KBM-7 (cell line): ENCODE data around the gene APEH.
A peak's percentile ranks its signal among the peaks of the same experiment; 100 is the strongest.

Experiments used
- DNase-seq: peaks from one replicate; pipeline ENCODE4 v3.0.0-alpha.2; 2015
- in situ Hi-C: fragments of 300-500 bp; cut with MboI; formaldehyde crosslinking; loops from 2 replicates; pipeline ENCODE4 v1.14.3; 2020; ENCODE audit warnings: low sequenced_read_pairs, low pct_unique_long_range_greater_than_20kb, mixed read lengths

APEH gene

DNA sequence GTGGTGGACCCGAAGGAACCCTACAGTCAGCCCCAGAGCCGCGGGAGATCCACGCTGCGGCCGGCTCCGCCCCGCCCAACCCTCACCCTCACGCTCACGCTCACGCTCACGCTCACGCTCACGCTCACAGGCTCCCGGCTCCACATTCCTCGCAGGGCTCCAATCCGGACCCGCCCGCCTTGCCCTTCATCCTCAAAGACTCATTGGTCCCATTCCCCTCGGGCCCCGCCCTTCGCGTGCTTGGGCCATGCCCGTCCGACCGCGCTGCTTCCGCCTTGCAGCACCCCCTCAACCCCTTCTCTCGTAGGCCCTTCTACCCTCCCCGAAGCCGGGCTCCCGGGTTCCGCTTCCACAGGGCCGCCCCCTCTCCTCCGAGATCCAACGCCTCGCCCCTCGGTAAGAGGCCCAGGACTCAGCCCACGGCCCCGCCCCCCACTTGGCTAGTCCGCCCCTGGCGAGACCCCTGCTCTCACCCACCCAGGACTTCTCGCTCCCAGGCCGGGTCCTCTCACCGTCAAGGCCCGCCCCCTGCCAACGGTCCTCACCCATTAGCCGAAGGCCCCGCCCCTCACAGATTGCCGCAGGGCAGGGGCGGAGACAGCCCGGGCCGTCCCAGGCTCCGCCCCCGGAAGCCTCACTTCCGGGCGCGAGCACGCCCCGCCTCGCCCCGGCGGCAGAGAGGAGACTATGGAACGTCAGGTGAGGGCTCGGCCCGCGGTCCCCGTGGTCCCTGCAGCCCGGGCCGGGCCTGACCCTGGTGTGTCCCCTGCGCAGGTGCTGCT lies at the start of gene APEH:
APEH (plus strand) TSS at position 637 of the 782 bp plus-strand sequence; CDS start at position 688, 51 bp downstream.
- DNase-seq, result peak; percentile 99
- in situ Hi-C loops, result loop anchor here (10.0 kb wide), 1 partner anchor 129 kb away; no protein-coding TSS in a partner anchor

GRCh38 chr3:49625071-49625470 lies 49.1 kb upstream of the APEH start:
- no peak for DNase-seq
- in situ Hi-C loops, result no loop called here

GRCh38 chr3:49626101-49626581 lies 48.0 kb upstream of the APEH start:
- in situ Hi-C loops, result no loop called here

DNA sequence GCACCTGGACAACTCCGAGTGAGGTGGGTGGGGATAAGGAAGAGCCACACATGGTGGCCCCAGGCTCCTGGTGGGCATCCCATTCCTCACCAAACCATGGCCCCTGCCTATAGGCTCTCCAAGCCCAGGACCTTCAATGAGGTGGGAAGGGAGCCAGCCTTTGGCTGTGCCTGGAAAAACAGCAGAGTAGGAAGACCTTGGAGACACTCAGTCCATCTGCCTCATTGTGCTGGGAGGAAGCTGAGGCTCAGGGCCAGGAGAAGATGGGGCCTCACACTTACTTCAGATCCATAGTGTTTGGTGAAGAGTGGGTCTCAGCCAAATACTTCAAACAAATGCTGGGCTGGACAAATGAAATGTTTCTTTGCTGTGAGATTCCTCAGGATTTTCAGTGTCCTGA lies 47.4 kb upstream of the APEH start:
- in situ Hi-C loops, result no loop called here
- DNase-seq, result no peak

More at GRCh38 chr3:49626101-49626581, 48.0 kb upstream of the APEH start:
- no peak for DNase-seq

- no peak for DNase-seq
- in situ Hi-C loops, result no loop called here
Measured at GRCh38 chr3:49627634-49628033, 46.5 kb upstream of the APEH start.

- in situ Hi-C loops, result no loop called here
- no peak for DNase-seq
Measured at GRCh38 chr3:49628249-49628648, 45.9 kb upstream of the APEH start.

DNA sequence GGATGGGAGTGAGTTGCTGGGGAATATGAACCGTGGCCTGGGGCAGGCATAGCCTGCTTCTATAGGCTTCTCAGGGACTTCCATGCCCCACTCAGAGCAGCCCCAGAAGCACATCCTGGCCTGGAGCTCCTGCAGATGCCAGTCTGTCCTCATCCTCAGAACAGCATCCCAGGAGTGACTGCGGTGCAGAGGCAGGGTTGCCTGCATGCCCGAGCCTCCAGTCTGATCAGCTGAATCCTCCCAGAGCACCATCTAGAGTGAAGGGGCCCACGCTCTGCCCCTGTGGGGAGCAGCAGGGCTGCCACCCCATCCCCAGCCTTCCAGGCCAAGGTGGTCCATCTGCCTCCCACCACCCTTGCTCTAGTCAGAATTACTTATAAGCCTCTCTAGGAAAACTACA lies 44.7 kb upstream of the APEH start:
- in situ Hi-C loops, result no loop called here
- DNase-seq, result no peak

DNA sequence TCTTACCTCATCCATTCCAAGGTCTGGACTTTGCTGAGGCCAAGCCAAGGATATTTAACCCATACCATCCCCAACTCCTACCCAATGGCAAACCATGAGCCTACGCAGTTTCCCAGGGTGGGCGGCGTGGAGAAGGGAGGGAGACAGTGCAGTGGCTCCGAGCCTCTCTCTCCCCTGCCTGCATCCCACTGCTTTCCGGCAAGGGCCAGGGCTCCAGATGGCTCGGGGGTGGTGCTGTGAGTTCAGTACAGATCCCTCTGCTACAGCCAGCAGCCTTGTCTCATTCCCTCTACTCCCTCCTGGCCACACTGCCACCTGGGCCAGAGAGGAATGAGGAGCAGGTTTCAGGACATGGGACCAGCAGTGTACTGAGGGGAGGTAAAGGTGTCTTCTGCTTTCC lies 44.3 kb upstream of the APEH start:
- no peak for DNase-seq
- in situ Hi-C loops, result no loop called here

- in situ Hi-C loops, result no loop called here
- no peak for DNase-seq
Measured at GRCh38 chr3:49630784-49631183, 43.4 kb upstream of the APEH start.

DNA sequence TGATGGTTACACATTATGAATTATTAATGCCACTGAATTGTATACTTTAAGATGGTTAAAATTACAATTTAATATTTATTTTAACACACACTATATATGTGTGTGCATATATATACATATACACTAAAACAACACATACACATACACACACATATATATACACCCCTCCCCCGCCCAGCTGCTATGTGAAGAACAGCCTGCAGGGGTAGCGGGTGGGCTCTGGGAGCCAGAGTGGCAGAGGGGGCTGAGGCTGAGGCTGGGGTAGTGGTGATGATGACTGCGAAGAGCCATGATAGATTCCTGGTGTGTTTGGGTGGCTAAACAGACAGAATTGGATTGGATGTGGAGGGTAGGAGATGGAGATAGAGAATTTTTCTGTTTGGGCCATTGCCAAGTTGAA lies 39.4 kb upstream of the APEH start:
- in situ Hi-C loops, result no loop called here
- DNase-seq, result no peak

DNA sequence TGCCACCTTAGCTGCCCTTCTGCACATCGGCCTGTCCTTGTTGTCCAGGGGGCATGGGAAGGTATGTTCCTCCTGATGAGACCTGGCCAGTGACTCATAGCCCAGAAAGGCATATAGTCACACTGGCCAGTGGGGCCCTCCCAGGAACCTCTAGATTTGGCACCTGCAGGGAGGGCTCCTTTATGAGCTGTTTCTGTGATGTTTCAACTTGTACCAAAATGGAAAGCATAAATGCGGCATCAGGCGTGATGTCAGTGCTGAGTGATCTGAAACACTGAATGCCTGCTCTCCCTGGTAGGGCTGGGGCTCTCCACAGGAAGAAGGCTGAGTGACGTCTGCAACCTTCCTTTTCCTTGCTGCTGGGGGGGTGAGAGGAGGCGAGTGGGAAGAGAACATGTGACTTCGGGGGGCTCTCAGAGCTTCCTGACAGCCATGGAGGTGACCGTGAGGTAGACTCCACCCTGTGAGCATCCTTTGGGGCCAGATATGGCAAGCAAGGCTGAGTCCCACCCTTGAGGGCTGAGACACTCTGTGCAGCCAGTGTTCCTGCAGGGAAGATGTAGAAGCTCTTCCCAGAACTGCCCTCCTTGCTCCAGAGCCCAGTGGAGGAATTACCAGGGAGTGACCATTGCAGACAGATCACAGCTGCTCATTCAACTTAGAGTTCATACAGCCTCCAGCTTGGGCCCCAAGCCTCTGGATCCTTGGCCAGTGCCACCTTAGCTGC lies 37.1 kb upstream of the APEH start:
- in situ Hi-C loops, result no loop called here
- no peak for DNase-seq

- in situ Hi-C loops, result no loop called here
- peak; percentile 65 for DNase-seq
Measured at GRCh38 chr3:49638445-49638844, 35.7 kb upstream of the APEH start.

- no peak for DNase-seq
- in situ Hi-C loops, result no loop called here
Measured at GRCh38 chr3:49639551-49639950, 34.6 kb upstream of the APEH start.

- no peak for DNase-seq
- in situ Hi-C loops, result no loop called here
Measured at GRCh38 chr3:49641292-49641691, 32.9 kb upstream of the APEH start.

DNA sequence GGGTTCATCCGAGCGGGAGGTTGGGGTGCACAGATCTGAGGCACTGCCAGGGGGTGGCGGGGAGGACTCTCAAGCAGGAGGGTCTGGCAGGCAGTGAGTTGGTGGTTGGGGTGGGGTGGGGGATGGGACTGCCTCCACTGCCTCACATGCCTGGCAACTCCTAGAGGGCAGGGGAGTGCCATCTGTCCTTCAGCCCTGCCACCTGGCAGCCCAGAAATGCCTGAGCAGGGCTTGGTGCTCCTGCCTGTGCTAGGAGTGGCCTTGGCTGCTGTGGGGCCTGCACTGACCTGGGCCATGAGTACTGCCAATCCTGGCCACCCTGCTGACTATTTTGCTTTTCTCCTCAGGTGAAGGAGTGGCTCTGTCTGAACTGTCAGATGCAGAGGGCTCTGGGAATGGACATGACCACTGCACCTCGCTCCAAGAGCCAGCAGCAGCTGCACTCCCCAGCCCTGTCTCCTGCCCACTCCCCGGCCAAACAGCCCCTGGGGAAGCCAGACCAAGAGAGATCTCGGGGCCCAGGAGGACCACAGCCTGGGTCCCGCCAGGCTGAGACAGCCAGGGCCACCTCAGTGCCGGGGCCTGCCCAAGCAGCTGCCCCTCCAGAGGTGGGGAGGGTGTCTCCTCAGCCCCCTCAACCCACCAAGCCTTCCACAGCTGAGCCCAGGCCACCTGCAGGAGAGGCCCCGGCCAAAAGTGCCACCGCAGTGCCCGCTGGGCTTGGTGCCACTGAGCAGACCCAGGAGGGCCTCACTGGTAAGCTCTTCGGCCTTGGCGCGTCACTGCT lies 32.0 kb upstream of the APEH start:
- DNase-seq, result no peak
- in situ Hi-C loops, result no loop called here

DNA sequence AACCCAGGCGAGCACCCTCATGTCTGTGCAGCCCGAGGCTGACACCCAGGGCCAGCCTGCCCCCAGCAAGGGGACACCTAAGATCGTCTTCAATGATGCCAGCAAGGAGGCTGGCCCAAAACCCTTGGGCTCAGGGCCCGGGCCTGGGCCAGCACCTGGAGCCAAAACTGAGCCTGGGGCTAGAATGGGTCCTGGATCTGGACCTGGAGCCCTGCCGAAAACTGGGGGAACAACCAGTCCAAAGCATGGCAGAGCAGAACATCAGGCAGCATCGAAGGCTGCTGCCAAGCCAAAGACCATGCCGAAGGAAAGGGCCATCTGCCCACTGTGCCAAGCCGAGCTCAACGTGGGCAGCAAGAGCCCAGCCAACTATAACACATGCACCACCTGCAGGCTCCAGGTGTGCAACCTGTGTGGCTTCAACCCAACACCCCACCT lies 31.4 kb upstream of the APEH start:
- DNase-seq, result no peak
- in situ Hi-C loops, result no loop called here

DNA sequence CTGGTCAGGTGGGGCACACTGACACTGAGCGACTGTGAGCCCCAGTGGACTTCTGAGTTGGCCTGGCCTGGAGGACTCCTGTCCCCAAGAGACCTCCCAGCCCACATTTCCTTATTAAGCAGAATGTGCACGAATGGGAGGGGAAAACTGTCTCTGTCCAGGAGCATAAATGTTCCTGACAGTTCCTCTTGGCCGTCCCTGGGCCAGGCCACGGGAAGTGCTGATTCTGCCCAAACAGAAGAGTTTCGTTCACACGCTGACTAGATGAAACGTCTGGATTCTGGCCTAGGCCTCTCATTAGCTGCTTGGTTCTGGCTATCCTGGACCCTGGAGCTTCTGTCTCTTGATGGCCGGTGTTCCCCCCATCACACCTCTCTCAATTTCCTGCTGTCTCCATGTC lies 29.5 kb upstream of the APEH start:
- in situ Hi-C loops, result no loop called here

GRCh38 chr3:49646236-49646635 lies 27.9 kb upstream of the APEH start:
- no peak for DNase-seq
- in situ Hi-C loops, result no loop called here

More for the DNA sequence above, 29.5 kb upstream of the APEH start:
- DNase-seq, result no peak

DNA sequence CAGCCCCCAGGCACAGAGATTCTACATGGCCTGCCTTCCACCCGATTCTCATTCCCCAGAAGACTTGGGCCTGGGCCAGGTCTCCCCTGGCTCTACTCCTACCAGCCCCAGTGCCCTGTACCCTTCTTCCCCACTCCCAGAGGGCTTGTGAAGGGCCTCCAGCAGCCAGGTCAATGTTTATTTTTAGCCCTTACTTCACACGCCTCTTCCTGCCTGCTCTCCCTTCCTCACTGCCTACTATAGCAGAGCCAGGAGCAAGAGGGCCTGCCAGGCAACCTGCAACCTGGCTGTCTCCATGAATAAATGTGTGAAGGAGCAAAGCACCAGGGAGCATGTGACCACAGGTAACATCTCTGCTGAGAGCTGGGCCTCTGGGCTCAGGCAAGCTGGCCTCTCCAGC lies 26.4 kb upstream of the APEH start:
- in situ Hi-C loops, result no loop called here
- peak; percentile 58 for DNase-seq
